IPS DF 4.7 (cell line): ENCODE measurements around the gene ABCD2.
A peak's percentile ranks its signal among the peaks of the same experiment; 100 is the strongest.
"Not testable (repeated sequence)": the region's sequence is repeated elsewhere in the genome, so short reads cannot be mapped to it uniquely, and the experiment has no call there.

Experiments
- DNase-seq: peaks from one replicate; pipeline ENCODE4 v3.0.0-alpha.2; 2013; ENCODE audit warnings: low spot score; ENCODE audit errors: extremely low read depth

The ABCD2 gene

GRCh38 chr12:39619660-39620433 is at the start of gene ABCD2:
Gene ABCD2 (minus strand): TSS chr12:39619803. CDS start chr12:39619615, 188 bp downstream.
- DNase-seq: peak; percentile 16

- no peak for DNase-seq
These were observed 40.5 kb upstream of the ABCD2 start for GRCh38 chr12:39660101-39660500.

GRCh38 chr12:39647383-39647782 is 27.8 kb upstream of the ABCD2 start:
- no peak for DNase-seq

- DNase-seq: no peak
These were observed 27.4 kb upstream of the ABCD2 start for GRCh38 chr12:39646963-39647362.

GRCh38 chr12:39643052-39643451 is 23.4 kb upstream of the ABCD2 start:
- DNase-seq: no peak

GRCh38 chr12:39638840-39639239 is 19.2 kb upstream of the ABCD2 start:
- no peak for DNase-seq

GRCh38 chr12:39638178-39638577 is 18.6 kb upstream of the ABCD2 start:
- DNase-seq: no peak

- DNase-seq: no peak
These were observed 13.1 kb upstream of the ABCD2 start for GRCh38 chr12:39632670-39633069.

GRCh38 chr12:39628836-39629235 is 9.2 kb upstream of the ABCD2 start:
- no peak for DNase-seq

GRCh38 chr12:39627914-39628313 is 8.3 kb upstream of the ABCD2 start:
- no peak for DNase-seq

- no peak for DNase-seq
These were observed 6.6 kb upstream of the ABCD2 start for GRCh38 chr12:39626033-39626814.

- DNase-seq: no peak
These were observed 4.3 kb upstream of the ABCD2 start for GRCh38 chr12:39623919-39624318.

GRCh38 chr12:39623160-39623559 is 3.6 kb upstream of the ABCD2 start:
- DNase-seq: not testable (repeated sequence)

GRCh38 chr12:39622306-39622705 is 2.7 kb upstream of the ABCD2 start:
- no peak for DNase-seq

- no peak for DNase-seq
These were observed 2.1 kb upstream of the ABCD2 start for GRCh38 chr12:39621670-39622069.

- no peak for DNase-seq
These were observed 1.4 kb upstream of the ABCD2 start for GRCh38 chr12:39620659-39621658.

GRCh38 chr12:39619316-39619659 is 315 bp downstream of the ABCD2 start:
- DNase-seq: no peak

GRCh38 chr12:39618701-39619100 is 902 bp downstream of the ABCD2 start:
- DNase-seq: no peak

GRCh38 chr12:39617887-39618286 is 1.7 kb downstream of the ABCD2 start:
- no peak for DNase-seq

- DNase-seq: no peak
These were observed 2.9 kb downstream of the ABCD2 start for GRCh38 chr12:39616666-39617065.

- no peak for DNase-seq
These were observed 3.4 kb downstream of the ABCD2 start for GRCh38 chr12:39616251-39616650.

GRCh38 chr12:39613525-39613924 is 6.1 kb downstream of the ABCD2 start:
- no peak for DNase-seq
